SK-N-SH treated with all-trans-retinoic acid at 6 μM for 48 hours (cell line): ENCODE data around the gene KCTD1.

Experiments used
- ATAC-seq: fragments of 200-7000 bp; cut with Tn5 transposase; 3 replicates; pipeline ENCODE4 v1.9.1; 2020; ENCODE audit warnings: mild to moderate bottlenecking, moderate library complexity
- ARNTL ChIP-seq: fragments of 450-650 bp; formaldehyde crosslinking; IDR thresholded peaks from 2 replicates; pipeline ENCODE4 v1.5.0; 2020; ENCODE audit warnings: low read depth, mild to moderate bottlenecking, moderate library complexity, borderline replicate concordance
- BACH2 ChIP-seq: fragments of 250-450 bp; sonication (Bioruptor Pico); IDR thresholded peaks from 2 replicates; pipeline ENCODE4 v1.9.0; 2021; ENCODE audit warnings: mild to moderate bottlenecking, borderline replicate concordance
- CSDC2 ChIP-seq: fragments of 250-450 bp; sonication (Bioruptor Pico); IDR thresholded peaks from 2 replicates; pipeline ENCODE4 v1.5.0; 2020; ENCODE audit warnings: mild to moderate bottlenecking, moderate library complexity
- ESRRG ChIP-seq: fragments of 250-450 bp; sonication (Bioruptor Pico); IDR thresholded peaks from 2 replicates; pipeline ENCODE4 v1.6.1; 2021; ENCODE audit warnings: mild to moderate bottlenecking
- GLIS3 ChIP-seq: fragments of 250-450 bp; sonication (Bioruptor Pico); IDR thresholded peaks from 2 replicates; pipeline ENCODE4 v1.5.0; 2020; ENCODE audit warnings: mild to moderate bottlenecking, moderate library complexity
- OSR1 ChIP-seq: fragments of 250-450 bp; sonication (Bioruptor Pico); IDR thresholded peaks from 2 replicates; pipeline ENCODE4 v1.8.0; 2022; ENCODE audit warnings: moderate library complexity, mild to moderate bottlenecking, inconsistent platforms
- PPARA ChIP-seq: fragments of 250-450 bp; sonication (Bioruptor Pico); IDR thresholded peaks from 2 replicates; pipeline ENCODE4 v1.5.0; 2020; ENCODE audit warnings: mild to moderate bottlenecking, borderline replicate concordance
- RARB ChIP-seq: fragments of 250-450 bp; sonication (Bioruptor Pico); IDR thresholded peaks from 2 replicates; pipeline ENCODE4 v1.8.0; 2021; ENCODE audit warnings: mild to moderate bottlenecking, moderate library complexity
- SNAI2 ChIP-seq: fragments of 250-450 bp; sonication (Bioruptor Pico); IDR thresholded peaks from 2 replicates; pipeline ENCODE4 v1.5.0; 2020; ENCODE audit warnings: mild to moderate bottlenecking, moderate library complexity
- TCF4 ChIP-seq: fragments of 250-450 bp; sonication (Bioruptor Pico); IDR thresholded peaks from 2 replicates; pipeline ENCODE4 v1.8.0; 2021; ENCODE audit warnings: mild to moderate bottlenecking, moderate library complexity, borderline replicate concordance
- TOX ChIP-seq: fragments of 250-450 bp; sonication (Bioruptor Pico); IDR thresholded peaks from 2 replicates; pipeline ENCODE4 v1.8.0; 2021; ENCODE audit warnings: mild to moderate bottlenecking, moderate library complexity, borderline replicate concordance
- ZC3H10 ChIP-seq: fragments of 250-450 bp; sonication (Bioruptor Pico); IDR thresholded peaks from 2 replicates; pipeline ENCODE4 v1.5.1; 2021; ENCODE audit warnings: mild to moderate bottlenecking, moderate library complexity
- ZFP3 ChIP-seq: fragments of 250-450 bp; sonication (Bioruptor Pico); IDR thresholded peaks from 2 replicates; pipeline ENCODE4 v1.5.0; 2020; ENCODE audit warnings: mild to moderate bottlenecking, moderate library complexity
- ZNF70 ChIP-seq: fragments of 450-650 bp; formaldehyde crosslinking; IDR thresholded peaks from 2 replicates; pipeline ENCODE4 v1.5.0; 2020; ENCODE audit warnings: mild to moderate bottlenecking, moderate library complexity
- TF ChIP-seq, protein P1 (sequence below): fragments of 250-450 bp; sonication (Bioruptor Pico); IDR thresholded peaks from 2 replicates; pipeline ENCODE4 v1.8.0; 2021; ENCODE audit warnings: low read depth, mild to moderate bottlenecking, moderate library complexity, borderline replicate concordance
- TF ChIP-seq, protein P2 (sequence below): fragments of 250-450 bp; sonication (Bioruptor Pico); IDR thresholded peaks from 2 replicates; pipeline ENCODE4 v1.5.1; 2021; ENCODE audit warnings: mild to moderate bottlenecking, moderate library complexity
- TF ChIP-seq, protein P3 (sequence below): fragments of 250-450 bp; sonication (Bioruptor Pico); IDR thresholded peaks from 2 replicates; pipeline ENCODE4 v1.8.0; 2020; ENCODE audit warnings: mild to moderate bottlenecking, moderate library complexity, borderline replicate concordance
- TF ChIP-seq, protein P4 (sequence below): fragments of 250-450 bp; sonication (Bioruptor Pico); IDR thresholded peaks from 2 replicates; pipeline ENCODE4 v1.5.0; 2020; ENCODE audit warnings: mild to moderate bottlenecking, moderate library complexity
- TF ChIP-seq, protein P5 (sequence below): fragments of 250-450 bp; sonication (Bioruptor Pico); IDR thresholded peaks from 2 replicates; pipeline ENCODE4 v1.5.1; 2020; ENCODE audit warnings: low read depth, mild to moderate bottlenecking, moderate library complexity

The KCTD1 gene

DNA sequence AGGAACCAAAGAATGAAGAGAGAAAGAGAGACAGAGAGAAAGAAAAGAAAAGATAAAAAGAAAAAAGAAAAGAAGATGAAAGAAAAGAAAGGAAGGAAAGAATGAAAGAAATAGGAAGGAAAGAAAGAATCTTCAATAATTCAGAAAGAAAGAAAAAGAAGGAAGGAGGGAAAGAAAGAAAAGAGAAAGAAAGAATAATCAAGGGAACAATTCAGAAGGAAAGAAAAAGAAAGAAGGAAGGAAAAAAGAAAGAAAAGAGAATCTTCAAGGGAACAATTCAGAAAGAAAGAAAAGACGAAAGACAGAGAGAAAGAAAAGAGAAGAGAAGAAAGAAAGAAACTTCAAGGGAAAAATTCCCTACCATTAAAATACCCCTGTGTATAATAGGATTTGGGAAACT lies 5.6 kb upstream of the KCTD1 start (continued):
- TF ChIP-seq, protein P1, sequence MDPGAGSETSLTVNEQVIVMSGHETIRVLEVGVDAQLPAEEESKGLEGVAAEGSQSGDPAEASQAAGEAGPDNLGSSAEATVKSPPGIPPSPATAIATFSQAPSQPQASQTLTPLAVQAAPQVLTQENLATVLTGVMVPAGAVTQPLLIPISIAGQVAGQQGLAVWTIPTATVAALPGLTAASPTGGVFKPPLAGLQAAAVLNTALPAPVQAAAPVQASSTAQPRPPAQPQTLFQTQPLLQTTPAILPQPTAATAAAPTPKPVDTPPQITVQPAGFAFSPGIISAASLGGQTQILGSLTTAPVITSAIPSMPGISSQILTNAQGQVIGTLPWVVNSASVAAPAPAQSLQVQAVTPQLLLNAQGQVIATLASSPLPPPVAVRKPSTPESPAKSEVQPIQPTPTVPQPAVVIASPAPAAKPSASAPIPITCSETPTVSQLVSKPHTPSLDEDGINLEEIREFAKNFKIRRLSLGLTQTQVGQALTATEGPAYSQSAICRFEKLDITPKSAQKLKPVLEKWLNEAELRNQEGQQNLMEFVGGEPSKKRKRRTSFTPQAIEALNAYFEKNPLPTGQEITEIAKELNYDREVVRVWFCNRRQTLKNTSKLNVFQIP (CRISPR knock-in tag): no peak
- TF ChIP-seq, protein P2, sequence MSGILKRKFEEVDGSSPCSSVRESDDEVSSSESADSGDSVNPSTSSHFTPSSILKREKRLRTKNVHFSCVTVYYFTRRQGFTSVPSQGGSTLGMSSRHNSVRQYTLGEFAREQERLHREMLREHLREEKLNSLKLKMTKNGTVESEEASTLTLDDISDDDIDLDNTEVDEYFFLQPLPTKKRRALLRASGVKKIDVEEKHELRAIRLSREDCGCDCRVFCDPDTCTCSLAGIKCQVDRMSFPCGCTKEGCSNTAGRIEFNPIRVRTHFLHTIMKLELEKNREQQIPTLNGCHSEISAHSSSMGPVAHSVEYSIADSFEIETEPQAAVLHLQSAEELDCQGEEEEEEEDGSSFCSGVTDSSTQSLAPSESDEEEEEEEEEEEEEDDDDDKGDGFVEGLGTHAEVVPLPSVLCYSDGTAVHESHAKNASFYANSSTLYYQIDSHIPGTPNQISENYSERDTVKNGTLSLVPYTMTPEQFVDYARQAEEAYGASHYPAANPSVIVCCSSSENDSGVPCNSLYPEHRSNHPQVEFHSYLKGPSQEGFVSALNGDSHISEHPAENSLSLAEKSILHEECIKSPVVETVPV: no peak

DNA sequence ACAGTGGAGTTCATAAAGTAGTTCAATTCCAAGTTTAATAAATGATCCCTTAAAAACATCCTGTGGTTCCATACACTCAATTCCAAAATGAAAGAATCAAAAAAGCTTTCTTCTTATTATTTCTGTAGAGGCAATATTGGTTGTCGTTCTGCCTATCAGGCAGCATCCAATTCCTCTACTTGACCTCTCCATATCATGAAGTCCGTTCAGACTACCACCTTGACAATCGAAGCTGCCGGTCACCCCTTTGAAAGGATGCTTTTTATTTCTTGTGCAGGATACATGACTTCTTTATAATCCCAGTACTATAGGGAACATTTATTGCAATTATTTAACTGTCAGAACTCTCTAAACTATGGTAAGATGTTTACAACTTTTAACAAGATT lies 3.3 kb upstream of the KCTD1 start:
- no peak for ATAC-seq
- no peak for TF ChIP-seq ZNF70
- no peak for TF ChIP-seq TCF4 (CRISPR knock-in tag)
- TF ChIP-seq, protein P3, sequence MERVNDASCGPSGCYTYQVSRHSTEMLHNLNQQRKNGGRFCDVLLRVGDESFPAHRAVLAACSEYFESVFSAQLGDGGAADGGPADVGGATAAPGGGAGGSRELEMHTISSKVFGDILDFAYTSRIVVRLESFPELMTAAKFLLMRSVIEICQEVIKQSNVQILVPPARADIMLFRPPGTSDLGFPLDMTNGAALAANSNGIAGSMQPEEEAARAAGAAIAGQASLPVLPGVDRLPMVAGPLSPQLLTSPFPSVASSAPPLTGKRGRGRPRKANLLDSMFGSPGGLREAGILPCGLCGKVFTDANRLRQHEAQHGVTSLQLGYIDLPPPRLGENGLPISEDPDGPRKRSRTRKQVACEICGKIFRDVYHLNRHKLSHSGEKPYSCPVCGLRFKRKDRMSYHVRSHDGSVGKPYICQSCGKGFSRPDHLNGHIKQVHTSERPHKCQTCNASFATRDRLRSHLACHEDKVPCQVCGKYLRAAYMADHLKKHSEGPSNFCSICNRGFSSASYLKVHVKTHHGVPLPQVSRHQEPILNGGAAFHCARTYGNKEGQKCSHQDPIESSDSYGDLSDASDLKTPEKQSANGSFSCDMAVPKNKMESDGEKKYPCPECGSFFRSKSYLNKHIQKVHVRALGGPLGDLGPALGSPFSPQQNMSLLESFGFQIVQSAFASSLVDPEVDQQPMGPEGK: no peak
- TF ChIP-seq, protein P2: no peak
- TF ChIP-seq, protein P4, sequence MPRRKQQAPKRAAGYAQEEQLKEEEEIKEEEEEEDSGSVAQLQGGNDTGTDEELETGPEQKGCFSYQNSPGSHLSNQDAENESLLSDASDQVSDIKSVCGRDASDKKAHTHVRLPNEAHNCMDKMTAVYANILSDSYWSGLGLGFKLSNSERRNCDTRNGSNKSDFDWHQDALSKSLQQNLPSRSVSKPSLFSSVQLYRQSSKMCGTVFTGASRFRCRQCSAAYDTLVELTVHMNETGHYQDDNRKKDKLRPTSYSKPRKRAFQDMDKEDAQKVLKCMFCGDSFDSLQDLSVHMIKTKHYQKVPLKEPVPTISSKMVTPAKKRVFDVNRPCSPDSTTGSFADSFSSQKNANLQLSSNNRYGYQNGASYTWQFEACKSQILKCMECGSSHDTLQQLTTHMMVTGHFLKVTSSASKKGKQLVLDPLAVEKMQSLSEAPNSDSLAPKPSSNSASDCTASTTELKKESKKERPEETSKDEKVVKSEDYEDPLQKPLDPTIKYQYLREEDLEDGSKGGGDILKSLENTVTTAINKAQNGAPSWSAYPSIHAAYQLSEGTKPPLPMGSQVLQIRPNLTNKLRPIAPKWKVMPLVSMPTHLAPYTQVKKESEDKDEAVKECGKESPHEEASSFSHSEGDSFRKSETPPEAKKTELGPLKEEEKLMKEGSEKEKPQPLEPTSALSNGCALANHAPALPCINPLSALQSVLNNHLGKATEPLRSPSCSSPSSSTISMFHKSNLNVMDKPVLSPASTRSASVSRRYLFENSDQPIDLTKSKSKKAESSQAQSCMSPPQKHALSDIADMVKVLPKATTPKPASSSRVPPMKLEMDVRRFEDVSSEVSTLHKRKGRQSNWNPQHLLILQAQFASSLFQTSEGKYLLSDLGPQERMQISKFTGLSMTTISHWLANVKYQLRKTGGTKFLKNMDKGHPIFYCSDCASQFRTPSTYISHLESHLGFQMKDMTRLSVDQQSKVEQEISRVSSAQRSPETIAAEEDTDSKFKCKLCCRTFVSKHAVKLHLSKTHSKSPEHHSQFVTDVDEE: no peak
- TF ChIP-seq ARNTL (CRISPR knock-in tag): no peak
- no peak for TF ChIP-seq ZFP3 (CRISPR knock-in tag)
- TF ChIP-seq RARB (CRISPR knock-in tag): no peak
- no peak for TF ChIP-seq GLIS3 (CRISPR knock-in tag)
- no peak for TF ChIP-seq CSDC2 (CRISPR knock-in tag)
- TF ChIP-seq ESRRG (CRISPR knock-in tag): no peak
- TF ChIP-seq, protein P5, sequence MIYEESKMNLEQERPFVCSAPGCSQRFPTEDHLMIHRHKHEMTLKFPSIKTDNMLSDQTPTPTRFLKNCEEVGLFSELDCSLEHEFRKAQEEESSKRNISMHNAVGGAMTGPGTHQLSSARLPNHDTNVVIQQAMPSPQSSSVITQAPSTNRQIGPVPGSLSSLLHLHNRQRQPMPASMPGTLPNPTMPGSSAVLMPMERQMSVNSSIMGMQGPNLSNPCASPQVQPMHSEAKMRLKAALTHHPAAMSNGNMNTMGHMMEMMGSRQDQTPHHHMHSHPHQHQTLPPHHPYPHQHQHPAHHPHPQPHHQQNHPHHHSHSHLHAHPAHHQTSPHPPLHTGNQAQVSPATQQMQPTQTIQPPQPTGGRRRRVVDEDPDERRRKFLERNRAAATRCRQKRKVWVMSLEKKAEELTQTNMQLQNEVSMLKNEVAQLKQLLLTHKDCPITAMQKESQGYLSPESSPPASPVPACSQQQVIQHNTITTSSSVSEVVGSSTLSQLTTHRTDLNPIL (CRISPR knock-in tag): no peak
- TF ChIP-seq, protein P1 (CRISPR knock-in tag): no peak
- TF ChIP-seq OSR1: no peak
- TF ChIP-seq PPARA: no peak
- no peak for TF ChIP-seq SNAI2 (CRISPR knock-in tag)
- no peak for TF ChIP-seq TOX

DNA sequence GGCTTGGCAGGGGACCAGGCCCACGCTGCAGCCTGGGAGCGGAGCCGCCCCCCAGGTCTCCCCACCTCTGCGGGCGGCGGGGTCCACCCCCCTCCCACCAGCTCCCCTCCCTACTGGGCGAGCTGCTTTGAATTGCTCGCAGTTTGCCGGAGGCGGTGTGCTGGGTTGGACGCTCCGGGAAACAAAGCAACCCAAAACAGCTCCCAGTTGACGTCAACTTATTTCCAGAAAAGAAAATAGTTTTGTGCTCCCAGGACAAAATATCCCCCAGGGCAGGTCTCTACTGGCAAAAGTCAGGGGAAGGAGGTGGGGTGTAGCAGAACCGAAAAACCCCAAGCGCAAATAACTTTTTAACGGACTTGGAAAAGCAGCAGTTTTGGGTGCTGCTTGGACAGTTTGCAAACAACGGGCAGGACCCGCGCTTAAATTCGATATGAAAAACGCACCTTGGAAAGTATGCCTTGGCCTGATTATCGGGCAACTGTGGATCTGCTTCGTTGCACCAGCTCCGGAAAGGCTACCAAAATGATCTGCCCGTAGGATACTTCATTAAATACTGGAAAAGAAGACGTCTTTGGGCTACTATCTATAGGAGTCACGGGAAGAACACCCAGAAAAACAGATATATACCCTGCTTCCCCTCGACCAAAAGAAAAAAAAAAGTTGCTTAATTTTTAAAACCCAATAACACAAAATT lies 2.8 kb upstream of the KCTD1 start:
- TF ChIP-seq, protein P3: no peak
- TF ChIP-seq BACH2 (CRISPR knock-in tag): no peak
- no peak for TF ChIP-seq ESRRG (CRISPR knock-in tag)
- TF ChIP-seq CSDC2 (CRISPR knock-in tag): no peak
- TF ChIP-seq ZC3H10 (CRISPR knock-in tag): no peak
- TF ChIP-seq PPARA: no peak
- TF ChIP-seq, protein P2: no peak
- TF ChIP-seq RARB (CRISPR knock-in tag): no peak
- no peak for TF ChIP-seq SNAI2 (CRISPR knock-in tag)
- no peak for TF ChIP-seq GLIS3 (CRISPR knock-in tag)
- no peak for ATAC-seq
